ENCODE results near the gene HDGFL3.
"Not testable (repeated sequence)": the region's sequence is repeated elsewhere in the genome, so short reads cannot be mapped to it uniquely, and the experiment has no call there.

HDGFL3 gene

DNA sequence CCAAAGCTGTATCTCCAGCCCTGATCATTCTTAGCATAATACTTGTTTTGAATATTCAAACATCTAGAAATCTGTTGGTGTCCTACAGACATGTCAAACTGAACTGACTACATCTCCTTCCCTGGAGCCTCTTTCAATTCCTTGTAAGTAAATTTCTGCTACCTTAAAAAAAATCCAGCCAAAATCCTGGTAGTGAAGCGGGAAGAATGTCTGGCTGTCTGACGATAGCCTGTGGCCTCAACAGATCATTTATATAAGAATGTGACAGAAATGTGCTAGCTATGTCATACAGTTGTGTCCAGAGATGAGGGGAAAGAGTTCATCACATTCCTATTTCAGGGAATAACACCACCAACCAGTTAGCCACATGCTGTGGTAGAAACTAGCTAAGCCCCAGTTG, 118.7 kb downstream of the HDGFL3 start:
- no peak overlapping the region for H3K4me2 ChIP-seq (ENCODE audit: low read length, poor library complexity, severe bottlenecking)
- no peak overlapping the region for H2BK5ac ChIP-seq (ENCODE audit: low read depth, low read length, poor library complexity, severe bottlenecking)
- H3K27me3 ChIP-seq (ENCODE audit: control insufficient read depth in 1 of 2, insufficient read depth in 1 of 2, low read length in 2 of 2) = peaks cover 7 to 15% of the 10 kb centered on the region in 2 experiments
- H2AK5ac ChIP-seq (ENCODE audit: low read length, severe bottlenecking) = no peak overlapping the region
- no peak overlapping the region for H2AFZ ChIP-seq (ENCODE audit: low read depth, low read length)
- no peak overlapping the region for H4K91ac ChIP-seq (ENCODE audit: low read length)
- DNase-seq = no peak
- H3K9me3 ChIP-seq (ENCODE audit: control insufficient read depth, low read length) = no peaks in the 10 kb centered on the region
- H3K23ac ChIP-seq (ENCODE audit: low read length in 2 of 2) = no peak overlapping the region
- no peak overlapping the region for H3K18ac ChIP-seq (ENCODE audit: low read depth in 1 of 2, low read length in 2 of 2)
- H3K14ac ChIP-seq (ENCODE audit: low read length in 2 of 2) = no peak overlapping the region
- H3K4ac ChIP-seq (ENCODE audit: low read depth in 1 of 2, low read length in 2 of 2) = no peak overlapping the region
- no CpG with 5 or more reads among the region's 2 CpGs for WGBS
- H2BK12ac ChIP-seq (ENCODE audit: low read length in 2 of 2) = no peak overlapping the region
- H3K4me3 ChIP-seq (ENCODE audit: insufficient read depth in 1 of 2, low read depth in 1 of 2, low read length in 2 of 2) = no peak overlapping the region
- no peak overlapping the region for H2BK15ac ChIP-seq (ENCODE audit: low read depth, poor library complexity, severe bottlenecking)
- H3K4me1 ChIP-seq (ENCODE audit: control insufficient read depth, insufficient read depth, low read depth, low read length) = no peaks in the 10 kb centered on the region
- no peak overlapping the region for H4K8ac ChIP-seq (ENCODE audit: low read length)
- H3K9ac ChIP-seq (ENCODE audit: low read length) = no peak overlapping the region
- H3K27ac ChIP-seq (ENCODE audit: low read length, poor library complexity, severe bottlenecking) = no peak overlapping the region
- H3K79me1 ChIP-seq (replicated peaks; ENCODE audit: low read length, poor library complexity, severe bottlenecking) = no peaks in the 10 kb centered on the region
- no peaks in the 10 kb centered on the region for H3K36me3 ChIP-seq (ENCODE audit: control insufficient read depth in 1 of 2, insufficient read depth in 2 of 2, low read depth in 1 of 2, low read length in 2 of 2)
- H2BK120ac ChIP-seq (ENCODE audit: low read depth, low read length) = no peak overlapping the region

DNA sequence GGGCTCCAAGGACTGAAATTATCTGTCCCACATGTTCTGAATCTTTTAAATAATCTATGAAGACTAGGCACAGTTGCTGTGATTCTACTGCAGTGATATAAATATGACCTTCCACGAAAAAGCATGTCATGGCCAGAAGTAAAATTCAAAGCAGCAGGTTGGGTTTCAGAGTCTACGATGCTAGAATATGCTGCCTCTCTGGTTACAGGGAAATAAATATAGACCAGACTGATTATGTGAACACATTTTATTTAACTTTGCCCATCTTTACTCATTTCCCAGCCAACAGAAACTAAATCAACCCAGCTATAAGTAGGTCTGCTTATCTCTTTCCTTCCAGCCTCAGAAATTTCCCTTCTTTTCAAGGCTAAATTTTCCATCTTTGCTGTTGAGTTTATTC, 120.0 kb downstream of the HDGFL3 start:
- H3K14ac ChIP-seq (ENCODE audit: low read length in 2 of 2) = no peak overlapping the region
- no peak overlapping the region for H2AFZ ChIP-seq (ENCODE audit: low read depth, low read length)
- no peak overlapping the region for H4K8ac ChIP-seq (ENCODE audit: low read length)
- no peaks in the 10 kb centered on the region for H3K79me1 ChIP-seq (replicated peaks; ENCODE audit: low read length, poor library complexity, severe bottlenecking)
- no peak overlapping the region for H3K4me2 ChIP-seq (ENCODE audit: low read length, poor library complexity, severe bottlenecking)
- no peak overlapping the region for H2BK15ac ChIP-seq (ENCODE audit: low read depth, poor library complexity, severe bottlenecking)
- 93% methylated on average over 2 of the region's 2 CpGs for WGBS
- H3K18ac ChIP-seq (ENCODE audit: low read depth in 1 of 2, low read length in 2 of 2) = no peak overlapping the region
- no peak for DNase-seq
- no peak overlapping the region for H2AK5ac ChIP-seq (ENCODE audit: low read length, severe bottlenecking)
- no peaks in the 10 kb centered on the region for H3K9me3 ChIP-seq (ENCODE audit: control insufficient read depth, low read length)
- no peak overlapping the region for H3K23ac ChIP-seq (ENCODE audit: low read length in 2 of 2)
- H3K27ac ChIP-seq (ENCODE audit: low read length, poor library complexity, severe bottlenecking) = no peak overlapping the region
- H2BK120ac ChIP-seq (ENCODE audit: low read depth, low read length) = no peak overlapping the region
- H4K91ac ChIP-seq (ENCODE audit: low read length) = no peak overlapping the region
- no peaks in the 10 kb centered on the region for H3K4me1 ChIP-seq (ENCODE audit: control insufficient read depth, insufficient read depth, low read depth, low read length)
- no peak overlapping the region for H2BK12ac ChIP-seq (ENCODE audit: low read length in 2 of 2)
- H3K4me3 ChIP-seq (ENCODE audit: insufficient read depth in 1 of 2, low read depth in 1 of 2, low read length in 2 of 2) = no peak overlapping the region
- no peak overlapping the region for H3K9ac ChIP-seq (ENCODE audit: low read length)
- H3K4ac ChIP-seq (ENCODE audit: low read depth in 1 of 2, low read length in 2 of 2) = no peak overlapping the region
- H3K27me3 ChIP-seq (ENCODE audit: control insufficient read depth in 1 of 2, insufficient read depth in 1 of 2, low read length in 2 of 2) = peaks cover 7 to 16% of the 10 kb centered on the region in 2 experiments
- no peak overlapping the region for H2BK5ac ChIP-seq (ENCODE audit: low read depth, low read length, poor library complexity, severe bottlenecking)
- H3K36me3 ChIP-seq (ENCODE audit: control insufficient read depth in 1 of 2, insufficient read depth in 2 of 2, low read depth in 1 of 2, low read length in 2 of 2) = no peaks in the 10 kb centered on the region

DNA sequence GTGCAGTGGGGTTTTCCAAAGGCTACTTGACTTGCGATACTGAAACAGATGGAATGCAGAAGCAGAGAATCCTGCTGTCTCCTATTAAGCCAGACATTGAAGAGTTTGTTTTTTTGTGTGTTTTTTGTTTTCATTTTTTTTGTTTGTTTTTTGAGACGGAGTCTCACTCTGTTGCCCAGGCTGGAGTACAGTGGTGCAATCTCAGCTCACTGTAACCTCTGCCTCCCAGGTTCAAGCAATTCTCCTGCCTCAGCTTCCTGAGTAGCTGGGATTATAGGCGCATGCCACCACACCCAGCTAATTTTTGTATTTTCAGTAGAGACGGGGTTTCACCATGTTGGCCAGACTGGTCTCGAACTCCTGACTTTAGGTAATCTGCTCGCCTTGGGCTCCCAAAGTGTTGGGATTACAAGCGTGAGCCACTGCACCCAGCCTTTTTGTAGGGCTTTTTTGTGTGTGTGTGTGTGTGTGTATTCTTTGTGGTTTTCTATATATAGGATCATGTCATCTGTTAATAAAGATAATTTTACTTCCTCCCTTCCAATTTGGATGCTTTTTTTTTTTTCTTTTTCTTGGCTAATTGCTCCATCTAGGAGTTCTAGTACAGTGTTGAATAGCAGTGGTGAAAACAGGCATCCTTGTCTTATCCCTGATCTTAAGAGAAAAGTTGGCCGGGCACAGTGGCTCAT, 121.6 kb downstream of the HDGFL3 start:
- H2BK5ac ChIP-seq (ENCODE audit: low read depth, low read length, poor library complexity, severe bottlenecking); H3K14ac ChIP-seq (ENCODE audit: low read length in 2 of 2); H3K36me3 ChIP-seq (ENCODE audit: control insufficient read depth in 1 of 2, insufficient read depth in 2 of 2, low read depth in 1 of 2, low read length in 2 of 2); H3K4ac ChIP-seq (ENCODE audit: low read depth in 1 of 2, low read length in 2 of 2); H3K23ac ChIP-seq (ENCODE audit: low read length in 2 of 2); H3K4me2 ChIP-seq (ENCODE audit: low read length, poor library complexity, severe bottlenecking); DNase-seq; H4K8ac ChIP-seq (ENCODE audit: low read length); H3K79me1 ChIP-seq (replicated peaks; ENCODE audit: low read length, poor library complexity, severe bottlenecking); H3K9ac ChIP-seq (ENCODE audit: low read length); H2BK120ac ChIP-seq (ENCODE audit: low read depth, low read length); H3K18ac ChIP-seq (ENCODE audit: low read depth in 1 of 2, low read length in 2 of 2); H2AK5ac ChIP-seq (ENCODE audit: low read length, severe bottlenecking); H3K4me1 ChIP-seq (ENCODE audit: control insufficient read depth, insufficient read depth, low read depth, low read length); H4K91ac ChIP-seq (ENCODE audit: low read length); H3K27ac ChIP-seq (ENCODE audit: low read length, poor library complexity, severe bottlenecking); H2BK12ac ChIP-seq (ENCODE audit: low read length in 2 of 2); H2BK15ac ChIP-seq (ENCODE audit: low read depth, poor library complexity, severe bottlenecking); H2AFZ ChIP-seq (ENCODE audit: low read depth, low read length); H3K4me3 ChIP-seq (ENCODE audit: insufficient read depth in 1 of 2, low read depth in 1 of 2, low read length in 2 of 2); H3K9me3 ChIP-seq (ENCODE audit: control insufficient read depth, low read length): not testable (repeated sequence)
- 93% methylated on average over 8 of the region's 8 CpGs for WGBS
- H3K27me3 ChIP-seq (ENCODE audit: control insufficient read depth in 1 of 2, insufficient read depth in 1 of 2, low read length in 2 of 2) = peaks cover 7 to 15% of the 10 kb centered on the region in 2 experiments

DNA sequence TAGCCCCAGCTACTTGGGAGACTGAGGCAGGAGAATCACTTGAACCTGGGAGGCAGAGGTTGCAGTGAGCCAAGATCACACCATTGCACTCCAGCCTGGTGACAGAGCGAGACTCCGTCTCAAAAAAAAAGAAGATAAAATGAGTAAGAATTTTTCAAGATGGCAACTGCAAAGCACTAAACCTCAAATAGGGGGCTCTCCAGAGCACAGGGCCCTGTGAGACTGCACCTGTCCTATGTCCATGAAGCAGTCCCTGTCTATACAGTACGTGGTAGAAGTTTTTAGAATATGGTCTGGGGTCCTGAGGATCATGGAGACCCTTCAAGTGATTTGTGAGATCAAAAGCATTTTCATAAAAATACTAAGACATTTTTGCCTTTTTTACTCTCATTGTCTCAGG, 122.2 kb downstream of the HDGFL3 start:
- not testable (repeated sequence) for H3K9ac ChIP-seq (ENCODE audit: low read length); H3K9me3 ChIP-seq (ENCODE audit: control insufficient read depth, low read length); H2BK12ac ChIP-seq (ENCODE audit: low read length in 2 of 2); H4K8ac ChIP-seq (ENCODE audit: low read length); H3K4me3 ChIP-seq (ENCODE audit: insufficient read depth in 1 of 2, low read depth in 1 of 2, low read length in 2 of 2); H2AK5ac ChIP-seq (ENCODE audit: low read length, severe bottlenecking); H3K18ac ChIP-seq (ENCODE audit: low read depth in 1 of 2, low read length in 2 of 2); H3K4me1 ChIP-seq (ENCODE audit: control insufficient read depth, insufficient read depth, low read depth, low read length); H4K91ac ChIP-seq (ENCODE audit: low read length); H3K4ac ChIP-seq (ENCODE audit: low read depth in 1 of 2, low read length in 2 of 2); H3K79me1 ChIP-seq (replicated peaks; ENCODE audit: low read length, poor library complexity, severe bottlenecking); H2BK15ac ChIP-seq (ENCODE audit: low read depth, poor library complexity, severe bottlenecking); H3K14ac ChIP-seq (ENCODE audit: low read length in 2 of 2); H2AFZ ChIP-seq (ENCODE audit: low read depth, low read length); H2BK120ac ChIP-seq (ENCODE audit: low read depth, low read length); H2BK5ac ChIP-seq (ENCODE audit: low read depth, low read length, poor library complexity, severe bottlenecking); H3K23ac ChIP-seq (ENCODE audit: low read length in 2 of 2); H3K27ac ChIP-seq (ENCODE audit: low read length, poor library complexity, severe bottlenecking); DNase-seq; H3K4me2 ChIP-seq (ENCODE audit: low read length, poor library complexity, severe bottlenecking); H3K36me3 ChIP-seq (ENCODE audit: control insufficient read depth in 1 of 2, insufficient read depth in 2 of 2, low read depth in 1 of 2, low read length in 2 of 2)
- WGBS = 83% methylated on average over 2 of the region's 3 CpGs
- peaks cover 7 to 12% of the 10 kb centered on the region in 2 experiments for H3K27me3 ChIP-seq (ENCODE audit: control insufficient read depth in 1 of 2, insufficient read depth in 1 of 2, low read length in 2 of 2)
